ENCODE results near the gene SLC35E3.

SLC35E3 gene

DNA sequence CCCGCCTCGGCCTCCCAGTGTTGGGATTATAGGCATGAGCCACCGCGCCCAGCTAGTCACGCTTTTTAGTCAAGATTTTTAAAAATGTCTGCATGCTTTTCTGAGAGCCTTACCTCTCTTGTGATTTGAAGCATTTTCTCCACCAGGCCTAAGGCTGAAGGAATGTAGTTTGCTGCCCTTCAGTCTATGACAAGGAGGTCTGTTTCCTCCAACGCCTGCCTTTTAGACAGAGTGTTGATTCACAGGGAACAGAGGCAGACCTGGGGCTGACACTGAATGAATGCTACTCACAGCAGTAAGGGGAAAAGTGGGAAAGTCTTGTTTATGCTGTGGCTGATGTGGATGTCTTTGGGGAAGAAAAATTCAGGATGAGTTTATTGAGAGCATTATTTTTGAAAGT is 34.8 kb downstream of the SLC35E3 start:
- Histone ChIP-seq H2AFZ (ENCODE audit: low read depth, low read length, severe bottlenecking) (no peak overlapping the region), H3K27ac (ENCODE audit: low read depth, low read length) (no peak overlapping the region), H3K79me2 (ENCODE audit: insufficient read depth, low read length) (no peaks in the 10 kb centered on the region), H3K4me3 (ENCODE audit: insufficient read depth, low read length, poor library complexity, severe bottlenecking) (no peak overlapping the region), H3K9me2 (replicated peaks; ENCODE audit: insufficient read depth, low read length) (no peaks in the 10 kb centered on the region), H3K4me2 (ENCODE audit: low read depth, low read length, poor library complexity, severe bottlenecking) (no peak overlapping the region), H3F3A (ENCODE audit: insufficient read depth) (no peaks in the 10 kb centered on the region), H3K9me3 (ENCODE audit: insufficient read depth, low read length) (no peaks in the 10 kb centered on the region), H3K36me3 (ENCODE audit: low read length) (no peaks in the 10 kb centered on the region), H3K9ac (ENCODE audit: low read length) (no peak overlapping the region), H4K20me1 (ENCODE audit: low read depth, low read length) (no peaks in the 10 kb centered on the region), H3K27me3 (ENCODE audit: low read length) (no peaks in the 10 kb centered on the region)
- TF ChIP-seq, protein P1, sequence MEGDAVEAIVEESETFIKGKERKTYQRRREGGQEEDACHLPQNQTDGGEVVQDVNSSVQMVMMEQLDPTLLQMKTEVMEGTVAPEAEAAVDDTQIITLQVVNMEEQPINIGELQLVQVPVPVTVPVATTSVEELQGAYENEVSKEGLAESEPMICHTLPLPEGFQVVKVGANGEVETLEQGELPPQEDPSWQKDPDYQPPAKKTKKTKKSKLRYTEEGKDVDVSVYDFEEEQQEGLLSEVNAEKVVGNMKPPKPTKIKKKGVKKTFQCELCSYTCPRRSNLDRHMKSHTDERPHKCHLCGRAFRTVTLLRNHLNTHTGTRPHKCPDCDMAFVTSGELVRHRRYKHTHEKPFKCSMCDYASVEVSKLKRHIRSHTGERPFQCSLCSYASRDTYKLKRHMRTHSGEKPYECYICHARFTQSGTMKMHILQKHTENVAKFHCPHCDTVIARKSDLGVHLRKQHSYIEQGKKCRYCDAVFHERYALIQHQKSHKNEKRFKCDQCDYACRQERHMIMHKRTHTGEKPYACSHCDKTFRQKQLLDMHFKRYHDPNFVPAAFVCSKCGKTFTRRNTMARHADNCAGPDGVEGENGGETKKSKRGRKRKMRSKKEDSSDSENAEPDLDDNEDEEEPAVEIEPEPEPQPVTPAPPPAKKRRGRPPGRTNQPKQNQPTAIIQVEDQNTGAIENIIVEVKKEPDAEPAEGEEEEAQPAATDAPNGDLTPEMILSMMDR (IDR thresholded peaks at IDR 0.05; ENCODE audit: insufficient read depth, low read length, poor library complexity, severe bottlenecking), result no peak
- TF ChIP-seq EZH2phosphoT487 (conservative IDR thresholded peaks at IDR 0.05; ENCODE audit: low read length), result no peak

DNA sequence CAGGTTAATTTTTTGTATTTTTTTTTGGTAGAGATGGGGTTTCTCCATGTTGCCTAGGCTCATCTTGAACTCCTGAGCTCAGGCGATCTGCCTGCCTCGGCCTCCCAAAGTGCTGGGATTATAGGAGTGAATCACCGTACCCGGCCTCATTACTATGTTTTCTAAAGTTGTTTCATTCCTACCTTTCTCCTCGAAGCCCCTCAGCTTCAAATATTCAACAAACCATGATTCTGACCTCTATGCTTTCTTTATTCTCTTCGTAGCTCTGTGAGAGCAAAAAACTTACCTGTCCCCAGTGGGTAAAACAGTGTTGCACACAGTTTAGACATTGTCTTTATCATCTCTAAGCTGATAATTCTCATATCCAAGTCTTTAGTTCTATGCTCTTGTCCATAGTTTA is 35.8 kb downstream of the SLC35E3 start:
- H3K27ac ChIP-seq (ENCODE audit: low read depth, low read length), result no peak overlapping the region
- no peaks in the 10 kb centered on the region for H3K36me3 ChIP-seq (ENCODE audit: low read length)
- no peaks in the 10 kb centered on the region for H3K79me2 ChIP-seq (ENCODE audit: insufficient read depth, low read length)
- no peak overlapping the region for H3K9ac ChIP-seq (ENCODE audit: low read length)
- H4K20me1 ChIP-seq (ENCODE audit: low read depth, low read length), result no peaks in the 10 kb centered on the region
- no peak overlapping the region for H3K4me3 ChIP-seq (ENCODE audit: insufficient read depth, low read length, poor library complexity, severe bottlenecking)
- H3K27me3 ChIP-seq (ENCODE audit: low read length), result no peaks in the 10 kb centered on the region
- H3K4me2 ChIP-seq (ENCODE audit: low read depth, low read length, poor library complexity, severe bottlenecking), result no peak overlapping the region
- no peak for TF ChIP-seq EZH2phosphoT487 (conservative IDR thresholded peaks at IDR 0.05; ENCODE audit: low read length)
- TF ChIP-seq, protein P1 (IDR thresholded peaks at IDR 0.05; ENCODE audit: insufficient read depth, low read length, poor library complexity, severe bottlenecking), result no peak
- no peaks in the 10 kb centered on the region for H3K9me2 ChIP-seq (replicated peaks; ENCODE audit: insufficient read depth, low read length)
- H3K9me3 ChIP-seq (ENCODE audit: insufficient read depth, low read length), result no peaks in the 10 kb centered on the region
- no peak overlapping the region for H2AFZ ChIP-seq (ENCODE audit: low read depth, low read length, severe bottlenecking)
- H3F3A ChIP-seq (ENCODE audit: insufficient read depth), result no peaks in the 10 kb centered on the region

DNA sequence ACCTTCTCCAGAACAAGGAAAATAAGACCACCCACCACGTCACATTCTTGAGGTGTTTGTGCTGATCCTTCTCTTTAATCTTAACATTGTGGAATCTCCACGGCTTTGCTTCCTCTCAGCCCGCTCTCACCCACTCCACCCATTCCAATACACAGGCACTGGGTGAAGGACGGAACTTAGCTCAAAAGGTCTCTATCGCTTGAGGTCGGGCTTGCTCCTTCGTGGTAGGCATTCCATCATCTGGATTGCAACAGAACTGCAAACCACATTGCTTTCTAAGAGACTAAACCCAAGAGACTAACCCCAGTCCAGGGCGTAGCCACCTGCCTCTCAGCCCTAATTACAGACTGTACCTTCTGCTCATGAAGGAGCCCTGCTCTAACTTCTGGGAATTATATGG is 38.0 kb downstream of the SLC35E3 start:
- Histone ChIP-seq H3K9me3 (ENCODE audit: insufficient read depth, low read length) (no peaks in the 10 kb centered on the region), H3K27me3 (ENCODE audit: low read length) (no peaks in the 10 kb centered on the region), H3F3A (ENCODE audit: insufficient read depth) (peaks cover 8% of the 10 kb centered on the region; the same call in 1 of the 2 replicates), H3K4me2 (ENCODE audit: low read depth, low read length, poor library complexity, severe bottlenecking) (no peak overlapping the region), H3K36me3 (ENCODE audit: low read length) (no peaks in the 10 kb centered on the region), H3K9me2 (replicated peaks; ENCODE audit: insufficient read depth, low read length) (no peaks in the 10 kb centered on the region), H3K9ac (ENCODE audit: low read length) (no peak overlapping the region), H3K27ac (ENCODE audit: low read depth, low read length) (no peak overlapping the region), H4K20me1 (ENCODE audit: low read depth, low read length) (no peaks in the 10 kb centered on the region), H3K79me2 (ENCODE audit: insufficient read depth, low read length) (no peaks in the 10 kb centered on the region), H3K4me3 (ENCODE audit: insufficient read depth, low read length, poor library complexity, severe bottlenecking) (no peak overlapping the region), H2AFZ (ENCODE audit: low read depth, low read length, severe bottlenecking) (no peak overlapping the region)
- no peak for TF ChIP-seq EZH2phosphoT487 (conservative IDR thresholded peaks at IDR 0.05; ENCODE audit: low read length)
- TF ChIP-seq, protein P1 (IDR thresholded peaks at IDR 0.05; ENCODE audit: insufficient read depth, low read length, poor library complexity, severe bottlenecking), result no peak
